Common myeloid progenitor, CD34-positive (primary cell): ENCODE results near the gene C19orf44.
"Not testable (repeated sequence)": the region's sequence is repeated elsewhere in the genome, so short reads cannot be mapped to it uniquely, and the experiment has no call there.

Experiments
- CTCF ChIA-PET: fragments of 350-600 bp; sonication (Branson Sonifier 250); formaldehyde crosslinking; loops from one replicate; lab custom pipeline; 2021; ENCODE audit warnings: antibody characterized with exemption; lab: Charles Lee
- POLR2A ChIA-PET: fragments of 350-600 bp; sonication (Branson Sonifier 250); formaldehyde crosslinking; loops from one replicate; lab custom pipeline; 2021; ENCODE audit warnings: antibody characterized with exemption; lab: Charles Lee
- DNase-seq, 3 donors: peaks; one replicate each; pipeline versions ENCODE4 v3.0.0 to v3.0.0-alpha.2; 2013
- H3K27ac ChIP-seq, 2 experiments: 1 replicate in 1 of 2; 2 replicates in 1 of 2; pipeline ENCODE4 v1.7.0; 2013; ENCODE audit warnings: inconsistent platforms in 2 of 2, low read length in 2 of 2, mild to moderate bottlenecking in 2 of 2, low read depth in 1 of 2, moderate library complexity in 1 of 2; ENCODE audit not compliant: severe bottlenecking in 2 of 2, insufficient read depth in 1 of 2, poor library complexity in 1 of 2
- H3K27me3 ChIP-seq, 5 experiments: replicated peaks in 2 of 5; 1 replicate in 3 of 5; 2 replicates in 2 of 5; pipeline versions ENCODE4 v1.6.1 to v1.7.0; 2013; ENCODE audit warnings: low read length in 4 of 5, mild to moderate bottlenecking in 2 of 5, moderate library complexity in 2 of 5, inconsistent platforms in 1 of 5; ENCODE audit not compliant: insufficient read depth in 5 of 5, control insufficient read depth in 4 of 5
- H3K36me3 ChIP-seq, 4 experiments: 1 replicate in 2 of 4; 2 replicates in 2 of 4; pipeline versions ENCODE4 v1.6.1 to v1.7.0; 2013; ENCODE audit warnings: low read length in 3 of 4, control low read depth in 1 of 4, mild to moderate bottlenecking in 1 of 4; ENCODE audit not compliant: control insufficient read depth in 4 of 4, insufficient read depth in 4 of 4
- H3K4me1 ChIP-seq, 4 experiments: 1 replicate in 3 of 4; 2 replicates in 1 of 4; pipeline versions ENCODE4 v1.6.1 to v1.7.1; 2013; ENCODE audit warnings: low read length in 3 of 4, mild to moderate bottlenecking in 3 of 4, control low read depth in 1 of 4, inconsistent platforms in 1 of 4, moderate library complexity in 1 of 4; ENCODE audit not compliant: control insufficient read depth in 4 of 4, insufficient read depth in 4 of 4; ENCODE audit errors: control extremely low read depth in 1 of 4
- H3K4me3 ChIP-seq, 7 experiments: 1 replicate in 4 of 7; 2 replicates in 3 of 7; pipeline versions ENCODE4 v1.5.1 to v1.7.0; 2013; ENCODE audit warnings: mild to moderate bottlenecking in 7 of 7, low read length in 6 of 7, moderate library complexity in 6 of 7, inconsistent platforms in 2 of 7, low read depth in 2 of 7, control low read depth in 1 of 7; ENCODE audit not compliant: insufficient read depth in 4 of 7, control insufficient read depth in 1 of 7; ENCODE audit errors: extremely low read depth in 1 of 7
- H3K9me3 ChIP-seq, 5 experiments: 1 replicate in 4 of 5; 2 replicates in 1 of 5; pipeline versions ENCODE4 v1.6.1 to v1.7.1; 2013; ENCODE audit warnings: low read length in 4 of 5, mild to moderate bottlenecking in 2 of 5, inconsistent platforms in 1 of 5, low read depth in 1 of 5, moderate library complexity in 1 of 5; ENCODE audit not compliant: control insufficient read depth in 4 of 5, insufficient read depth in 2 of 5; ENCODE audit errors: control extremely low read depth in 1 of 5
- WGBS: methylation state at CpG from one replicate; pipeline ENCODE4 v1.1.5; 2013; ENCODE audit not compliant: insufficient coverage; 5-methylcytosine and 5-hydroxymethylcytosine counted together

Gene C19orf44

GRCh38 chr19:16497837-16498236, 1.6 kb downstream of the C19orf44 start:
- Histone ChIP-seq H3K9me3 (no peaks in the 10 kb centered on the region), H3K36me3 (peaks cover 0 to 12% (median 6%) of the 10 kb centered on the region in 4 experiments), H3K27me3 (no peaks in the 10 kb centered on the region), H3K4me3 (no peak overlapping the region), H3K4me1 (peaks cover 0 to 13% (median 10%) of the 10 kb centered on the region in 4 experiments), H3K27ac (no peak overlapping the region)
- WGBS, result 98% methylated on average over 6 of the region's 6 CpGs
- ChIA-PET POLR2A (no interaction called here), CTCF (interaction anchor here (1.2 kb wide), 1 partner anchor 9 kb away, joined by 3 read pairs; no protein-coding TSS in a partner anchor)
- DNase-seq, result no peak

GRCh38 chr19:16504271-16504670, 8.1 kb downstream of the C19orf44 start:
- Histone ChIP-seq H3K36me3 (peaks cover 0 to 29% (median 23%) of the 10 kb centered on the region in 4 experiments), H3K9me3 (no peaks in the 10 kb centered on the region), H3K27me3 (no peaks in the 10 kb centered on the region), H3K4me1 (no peaks in the 10 kb centered on the region), H3K4me3 (no peak overlapping the region), H3K27ac (no peak overlapping the region)
- DNase-seq, result no peak
- WGBS, result 94% methylated on average over 2 of the region's 3 CpGs
- ChIA-PET POLR2A (no interaction called here), CTCF (interaction anchor here (1.4 kb wide), 1 partner anchor 68 kb away, joined by 3 read pairs; no protein-coding TSS in a partner anchor)

- H3K27me3 ChIP-seq, H3K4me1 ChIP-seq, DNase-seq, H3K4me3 ChIP-seq, H3K9me3 ChIP-seq, POLR2A ChIA-PET, CTCF ChIA-PET: not testable (repeated sequence)
- Histone ChIP-seq H3K27ac (peak overlapping the region in 1 of 2 experiments; percentile 25), H3K36me3 (peaks cover 0 to 31% (median 24%) of the 10 kb centered on the region in 4 experiments)
- WGBS, result 94% methylated on average over 11 of the region's 11 CpGs
These were observed 10.0 kb downstream of the C19orf44 start for GRCh38 chr19:16506161-16506560.

DNA sequence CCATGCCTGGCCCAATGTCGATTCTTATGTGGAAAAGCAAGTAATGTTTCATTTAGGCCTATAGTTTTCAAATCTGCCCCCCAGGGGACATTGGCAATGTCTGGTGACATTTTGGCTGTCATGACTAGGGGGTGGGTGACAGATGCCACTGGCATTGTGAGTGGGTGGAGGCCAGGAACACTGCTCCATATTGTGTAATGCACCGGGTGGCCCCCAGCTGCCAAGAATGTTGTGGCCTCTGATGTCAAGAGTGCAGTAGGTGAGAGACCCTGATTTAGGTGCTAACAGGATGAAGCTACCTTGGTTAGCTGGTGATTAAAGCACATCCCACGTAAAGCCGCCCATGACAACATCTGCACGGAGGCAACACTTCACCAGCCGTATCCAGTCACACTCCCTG, 10.8 kb downstream of the C19orf44 start:
- WGBS, result 92% methylated on average over 4 of the region's 6 CpGs
- Histone ChIP-seq H3K9me3 (no peaks in the 10 kb centered on the region), H3K27me3 (no peaks in the 10 kb centered on the region), H3K36me3 (peaks cover 0 to 32% (median 24%) of the 10 kb centered on the region in 4 experiments), H3K4me1 (no peaks in the 10 kb centered on the region), H3K4me3 (no peak overlapping the region), H3K27ac (peak overlapping the region in 1 of 2 experiments; percentile 25)
- ChIA-PET CTCF (interaction anchor here (0.6 kb wide), 1 partner anchor 9 kb away, joined by 3 read pairs; no protein-coding TSS in a partner anchor), POLR2A (no interaction called here)
- no peak for DNase-seq

- H3K36me3 ChIP-seq, result peaks cover 0 to 36% (median 22%) of the 10 kb centered on the region in 4 experiments
- no peak for DNase-seq
- H3K4me3 ChIP-seq, result no peak overlapping the region
- ChIA-PET POLR2A (no interaction called here), CTCF (interaction anchor here (1.9 kb wide), 1 partner anchor 66 kb away, joined by 6 read pairs; no protein-coding TSS in a partner anchor)
- H3K27me3 ChIP-seq, result no peaks in the 10 kb centered on the region
- no peaks in the 10 kb centered on the region for H3K9me3 ChIP-seq
- H3K4me1 ChIP-seq, result no peaks in the 10 kb centered on the region
- 95% methylated on average over 3 of the region's 5 CpGs for WGBS
- no peak overlapping the region for H3K27ac ChIP-seq
These were observed 12.4 kb downstream of the C19orf44 start for GRCh38 chr19:16508546-16508945.

GRCh38 chr19:16509141-16510061, 13.2 kb downstream of the C19orf44 start:
- H3K4me3 ChIP-seq, result no peak overlapping the region
- ChIA-PET POLR2A (no interaction called here), CTCF (interaction anchor here (1.0 to 1.9 kb wide), 3 partner anchors 12 to 67 kb away, joined by 3 to 6 read pairs (median 3); no protein-coding TSS in a partner anchor)
- 99% methylated on average over 26 of the region's 28 CpGs for whole genome bisulfite sequencing
- peaks cover 0 to 32% (median 20%) of the 10 kb centered on the region in 4 experiments for H3K36me3 ChIP-seq
- H3K27ac ChIP-seq, result no peak overlapping the region
- H3K9me3 ChIP-seq, result no peaks in the 10 kb centered on the region
- H3K27me3 ChIP-seq, result no peaks in the 10 kb centered on the region
- no peaks in the 10 kb centered on the region for H3K4me1 ChIP-seq
- no peak for DNase-seq

GRCh38 chr19:16512611-16513010, 16.4 kb downstream of the C19orf44 start:
- H3K27ac ChIP-seq, H3K4me3 ChIP-seq, H3K9me3 ChIP-seq, DNase-seq, H3K27me3 ChIP-seq, H3K4me1 ChIP-seq, CTCF ChIA-PET: not testable (repeated sequence)
- peaks cover 3 to 45% (median 30%) of the 10 kb centered on the region in 4 experiments for H3K36me3 ChIP-seq
- WGBS, result 97% methylated on average over 10 of the region's 10 CpGs
- POLR2A ChIA-PET, result interaction anchor here (0.7 kb wide), 1 partner anchor 25 kb away, joined by 4 read pairs; no protein-coding TSS in a partner anchor
